HEK293 (cell line): ENCODE measurements around the gene PRMT1.
A peak's percentile ranks its signal among the peaks of the same experiment; 100 is the strongest.

Experiments
- CTCF ChIA-PET: fragments of 350-600 bp; formaldehyde crosslinking; extraction: SDS; loops from one replicate; lab custom pipeline; 2021; ENCODE audit warnings: antibody characterized with exemption; lab: Yijun Ruan, JAX
- POLR2A ChIA-PET: fragments of 300-600 bp; formaldehyde crosslinking; extraction: SDS; loops from one replicate; lab custom pipeline; 2020; ENCODE audit warnings: antibody characterized with exemption, inconsistent platforms; lab: Yijun Ruan, JAX
- H3K27ac ChIP-seq: fragments of 200-500 bp; sonication (Bioruptor generic); 2 replicates; pipeline ENCODE4 v1.5.1; 2014; ENCODE audit warnings: low read depth, low read length, control low read depth, inconsistent platforms; ENCODE audit errors: extremely low read depth
- H3K36me3 ChIP-seq, 2 experiments: fragments of 200-500 bp in 1 of 2; sonication (Bioruptor generic) in 1 of 2; 1 replicate in 1 of 2; 2 replicates in 1 of 2; pipeline ENCODE4 v1.5.1; 2014 to 2017; ENCODE audit warnings: inconsistent platforms in 2 of 2, low read length in 2 of 2; ENCODE audit not compliant: control insufficient read depth in 2 of 2, insufficient read depth in 1 of 2
- H3K4me1 ChIP-seq: fragments of 200-500 bp; sonication (Bioruptor generic); 2 replicates; pipeline ENCODE4 v1.5.1; 2014; ENCODE audit warnings: mild to moderate bottlenecking, low read length, inconsistent platforms; ENCODE audit not compliant: control insufficient read depth, insufficient read depth
- H3K4me3 ChIP-seq: 2 replicates; pipeline ENCODE4 v1.5.1; 2011; ENCODE audit warnings: low read depth, mild to moderate bottlenecking, control low read depth, low read length, moderate library complexity
- H3K9me3 ChIP-seq: fragments of 200-500 bp; sonication (Bioruptor generic); 2 replicates; pipeline ENCODE4 v1.5.1; 2014; ENCODE audit warnings: low read depth, low read length, inconsistent platforms; ENCODE audit not compliant: control insufficient read depth, insufficient read depth
- HOXD13 ChIP-seq: sonication (generic); formaldehyde crosslinking; IDR thresholded peaks from 2 replicates; pipeline ENCODE4 v1.8.0; 2022; ENCODE audit warnings: missing genetic modification reagents, borderline replicate concordance
- KLF10 ChIP-seq: fragments of 450-650 bp; IDR thresholded peaks from 2 replicates; pipeline ENCODE4 v1.5.1; 2018; ENCODE audit warnings: missing biosample characterization, mild to moderate bottlenecking, missing genetic modification characterization
- KLF7 ChIP-seq: fragments of 450-650 bp; formaldehyde crosslinking; IDR thresholded peaks from 2 replicates; pipeline ENCODE4 v1.5.1; 2016; ENCODE audit warnings: missing biosample characterization, missing genetic modification characterization, borderline replicate concordance
- PRDM4 ChIP-seq: fragments of 450-650 bp; formaldehyde crosslinking; IDR thresholded peaks from 2 replicates; pipeline ENCODE4 v1.5.1; 2017; ENCODE audit warnings: missing biosample characterization, missing genetic modification characterization
- REST ChIP-seq: fragments of 450-650 bp; formaldehyde crosslinking; IDR thresholded peaks from 2 replicates; pipeline ENCODE4 v1.5.1; 2016; ENCODE audit warnings: missing biosample characterization, missing genetic modification characterization
- ZNF202 ChIP-seq: fragments of 450-650 bp; formaldehyde crosslinking; IDR thresholded peaks from 2 replicates; pipeline ENCODE4 v1.5.1; 2016; ENCODE audit warnings: missing biosample characterization, missing genetic modification characterization, borderline replicate concordance
- ZNF394 ChIP-seq: fragments of 450-650 bp; formaldehyde crosslinking; IDR thresholded peaks from 2 replicates; pipeline ENCODE4 v1.5.1; 2016; ENCODE audit warnings: missing biosample characterization, missing genetic modification characterization, mild to moderate bottlenecking, moderate library complexity, borderline replicate concordance
- ZNF398 ChIP-seq: fragments of 450-650 bp; formaldehyde crosslinking; IDR thresholded peaks from 2 replicates; pipeline ENCODE4 v1.5.1; 2017; ENCODE audit warnings: missing biosample characterization, missing genetic modification characterization
- ZNF488 ChIP-seq: fragments of 450-650 bp; formaldehyde crosslinking; IDR thresholded peaks from 2 replicates; pipeline ENCODE4 v1.5.1; 2016; ENCODE audit warnings: missing biosample characterization, missing genetic modification characterization
- ZNF513 ChIP-seq: fragments of 450-650 bp; IDR thresholded peaks from 2 replicates; pipeline ENCODE4 v1.5.1; 2018; ENCODE audit warnings: missing biosample characterization, missing genetic modification characterization
- ZNF571 ChIP-seq: fragments of 450-650 bp; formaldehyde crosslinking; IDR thresholded peaks from 2 replicates; pipeline ENCODE4 v1.5.0; 2017; ENCODE audit warnings: missing biosample characterization, missing genetic modification characterization
- ZNF639 ChIP-seq: fragments of 450-650 bp; formaldehyde crosslinking; IDR thresholded peaks from 2 replicates; pipeline ENCODE4 v1.5.1; 2016; ENCODE audit warnings: missing biosample characterization, missing genetic modification characterization
- ZNF664 ChIP-seq: fragments of 450-650 bp; formaldehyde crosslinking; IDR thresholded peaks from 2 replicates; pipeline ENCODE4 v1.5.1; 2016; ENCODE audit warnings: missing biosample characterization, missing genetic modification characterization
- ZNF692 ChIP-seq: fragments of 450-650 bp; formaldehyde crosslinking; IDR thresholded peaks from 2 replicates; pipeline ENCODE4 v1.5.1; 2016; ENCODE audit warnings: missing biosample characterization, missing genetic modification characterization
- ZNF747 ChIP-seq: fragments of 450-650 bp; formaldehyde crosslinking; IDR thresholded peaks from 2 replicates; pipeline ENCODE4 v1.5.1; 2016; ENCODE audit warnings: missing biosample characterization, missing genetic modification characterization
- ZNF76 ChIP-seq: fragments of 450-650 bp; formaldehyde crosslinking; IDR thresholded peaks from 2 replicates; pipeline ENCODE4; 2016; ENCODE audit warnings: low read depth, missing biosample characterization, missing genetic modification characterization, borderline replicate concordance
- ZNF785 ChIP-seq: fragments of 450-650 bp; formaldehyde crosslinking; IDR thresholded peaks from 2 replicates; pipeline ENCODE4 v1.5.1; 2016; ENCODE audit warnings: missing biosample characterization, missing genetic modification characterization

PRMT1 gene

GRCh38 chr19:49640113-49640898 lies 36.8 kb upstream of the PRMT1 start, which contains the start of gene RRAS (continued):
- TF ChIP-seq ZNF398 (tag by site-specific recombination): peak; percentile 94
- TF ChIP-seq KLF10: peak; percentile 80
- TF ChIP-seq KLF7 (tag by site-specific recombination): peak; percentile 76; the same call in 1 of the 2 replicates
- TF ChIP-seq ZNF692 (tag by site-specific recombination): peak; percentile 98
- no peak for TF ChIP-seq ZNF513

- Histone ChIP-seq H3K4me1 (peaks cover 31% of the 10 kb centered on the region), H3K4me3 (peak within 1 kb of the TSS; percentile 78), H3K9me3 (no peaks in the 10 kb centered on the region), H3K36me3 (peaks cover 5 to 33% of the 10 kb centered on the region in 2 experiments; a peak in 2 of 3 replicates), H3K27ac (peak within 1 kb of the TSS; percentile 98)
- CTCF ChIA-PET: interaction anchor here (0.7 to 6.5 kb wide), 3 partner anchors 31 to 423 kb away, joined by 3 to 59 read pairs (median 9); no protein-coding TSS in a partner anchor
- POLR2A ChIA-PET: interaction anchor here (0.6 to 3.5 kb wide), 18 partner anchors 12 to 228 kb away, joined by 3 to 124 read pairs (median 4); partner anchors contain the start of genes BCL2L12, FUZ, IRF3 and NOSIP
- no peak for TF ChIP-seq HOXD13
- no peak for TF ChIP-seq ZNF513
- TF ChIP-seq ZNF488 (tag by site-specific recombination): no peak
- TF ChIP-seq REST (tag by site-specific recombination): no peak
- peak; percentile 100 for TF ChIP-seq ZNF76 (tag by site-specific recombination)
- TF ChIP-seq ZNF394 (tag by site-specific recombination): no peak
- no peak for TF ChIP-seq ZNF202 (tag by site-specific recombination)
- no peak for TF ChIP-seq ZNF571 (tag by site-specific recombination)
- no peak for TF ChIP-seq ZNF639 (tag by site-specific recombination)
- TF ChIP-seq PRDM4: no peak
- no peak for TF ChIP-seq ZNF664 (tag by site-specific recombination)
- no peak for TF ChIP-seq ZNF747 (tag by site-specific recombination)
- TF ChIP-seq ZNF785 (tag by site-specific recombination): peak; percentile 52; the same call in 1 of the 2 replicates
Observed at GRCh38 chr19:49641688-49642491, 35.2 kb upstream of the PRMT1 start, which contains the start of gene SCAF1. Gene SCAF1 (plus strand): TSS chr19:49642209. CDS start chr19:49645027, 2,818 bp downstream.
